Suppressor macrophage treated with lipopolysaccharide for 1 hour (primary cell): Measurements from ENCODE around the gene OSBPL6.
A peak's percentile ranks its signal among the peaks of the same experiment; 100 is the strongest.

ENCODE experiments used
- DNase-seq, 3 donors: peaks; one replicate each; pipeline ENCODE4 v3.0.0-alpha.2; 2020 to 2022

Gene OSBPL6

GRCh38 chr2:178450774-178451525 lies 256.6 kb downstream of the OSBPL6 start, which contains the start of the genes PJVK and PRKRA:
PJVK (plus strand) TSS chr2:178451378; CDS start chr2:178453410, 2,032 bp downstream.
PRKRA (minus strand) TSS chr2:178451175; CDS start chr2:178451030, 145 bp downstream.
- peak; percentile 98 to 100 (median 99) for DNase-seq

- DNase-seq = no peak
Observed at GRCh38 chr2:178452334-178452733, 258.0 kb downstream of the OSBPL6 start.
